ENCODE measurements around the gene AMMECR1. TPM values are rescaled to one million over a fixed set of nuclear protein-coding genes. Genes with fewer than 3 reads are reported as not detected.

The AMMECR1 gene
- polyA plus RNA-seq, 2 donors = 5.8 to 6.9 TPM

DNA sequence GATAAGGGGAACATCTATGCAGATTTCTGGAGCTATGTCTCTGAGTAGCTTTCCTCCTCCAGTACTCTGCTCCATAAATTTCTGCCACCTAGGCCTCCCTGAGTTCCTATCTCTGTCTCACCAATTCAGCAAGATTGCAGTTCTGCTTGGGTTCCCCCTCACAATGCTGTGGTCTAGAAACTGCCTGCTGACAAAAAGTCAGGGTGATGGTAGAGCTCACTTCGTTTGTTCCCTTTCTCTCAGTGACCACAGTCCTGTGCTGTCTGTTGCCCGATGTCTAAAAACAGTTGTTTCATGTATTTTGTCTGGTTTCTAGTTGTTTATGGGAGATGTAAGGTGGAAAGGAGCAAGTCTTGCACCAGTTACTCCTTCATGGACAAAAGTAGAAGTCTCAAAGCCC, 41.1 kb downstream of the AMMECR1 start:
- no peak overlapping the region for H3K27ac ChIP-seq (ENCODE audit: low read depth in 2 of 2, low read length in 1 of 2)
- H3K4me3 ChIP-seq (ENCODE audit: low read depth in 1 of 2, low read length in 2 of 2) = no peak overlapping the region
- H3K27me3 ChIP-seq (ENCODE audit: control insufficient read depth in 1 of 2, insufficient read depth in 2 of 2, low read length in 2 of 2) = no peaks in the 10 kb centered on the region
- no peaks in the 10 kb centered on the region for H3K9me3 ChIP-seq (ENCODE audit: control insufficient read depth in 2 of 2, insufficient read depth in 1 of 2, low read depth in 1 of 2, low read length in 1 of 2)
- H3K36me3 ChIP-seq (ENCODE audit: control insufficient read depth in 2 of 2, insufficient read depth in 2 of 2, low read length in 1 of 2) = no peaks in the 10 kb centered on the region
- no peaks in the 10 kb centered on the region for H3K4me1 ChIP-seq (ENCODE audit: control insufficient read depth in 2 of 2, insufficient read depth in 2 of 2, low read length in 1 of 2)
- WGBS, 2 donors = 59 to 69% methylated on average over 2 of the region's 2 CpGs

- 48 to 73% methylated on average over 1 of the region's 1 CpG for WGBS, 2 donors
- H3K9me3 ChIP-seq (ENCODE audit: control insufficient read depth in 2 of 2, insufficient read depth in 1 of 2, low read depth in 1 of 2, low read length in 1 of 2) = no peaks in the 10 kb centered on the region
- H3K36me3 ChIP-seq (ENCODE audit: control insufficient read depth in 2 of 2, insufficient read depth in 2 of 2, low read length in 1 of 2) = no peaks in the 10 kb centered on the region
- no peaks in the 10 kb centered on the region for H3K4me1 ChIP-seq (ENCODE audit: control insufficient read depth in 2 of 2, insufficient read depth in 2 of 2, low read length in 1 of 2)
- no peak overlapping the region for H3K4me3 ChIP-seq (ENCODE audit: low read depth in 1 of 2, low read length in 2 of 2)
- no peaks in the 10 kb centered on the region for H3K27me3 ChIP-seq (ENCODE audit: control insufficient read depth in 1 of 2, insufficient read depth in 2 of 2, low read length in 2 of 2)
- H3K27ac ChIP-seq (ENCODE audit: low read depth in 2 of 2, low read length in 1 of 2) = no peak overlapping the region
Measured at GRCh38 chrX:110268886-110269285, 49.0 kb downstream of the AMMECR1 start.

DNA sequence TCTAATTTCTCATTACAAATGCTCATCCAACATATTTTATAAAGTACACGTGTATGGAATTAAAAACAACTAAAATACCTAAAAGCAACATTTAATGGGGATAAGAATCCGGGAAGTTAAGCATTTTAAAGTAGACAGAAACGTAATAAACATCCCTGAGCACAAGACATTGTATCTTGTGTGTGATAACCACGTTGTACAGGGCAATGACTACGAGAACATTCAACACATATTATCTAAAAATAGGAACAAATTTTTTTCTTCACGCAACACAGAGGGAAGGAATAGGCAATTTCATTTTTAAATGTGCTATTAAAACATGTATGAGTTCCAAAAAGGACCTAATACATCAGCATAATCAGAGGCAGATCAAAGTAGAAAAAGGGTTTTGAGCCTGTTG, 49.5 kb downstream of the AMMECR1 start:
- Histone ChIP-seq H3K27me3 (ENCODE audit: control insufficient read depth in 1 of 2, insufficient read depth in 2 of 2, low read length in 2 of 2) (no peaks in the 10 kb centered on the region), H3K36me3 (ENCODE audit: control insufficient read depth in 2 of 2, insufficient read depth in 2 of 2, low read length in 1 of 2) (no peaks in the 10 kb centered on the region), H3K9me3 (ENCODE audit: control insufficient read depth in 2 of 2, insufficient read depth in 1 of 2, low read depth in 1 of 2, low read length in 1 of 2) (no peaks in the 10 kb centered on the region), H3K4me3 (ENCODE audit: low read depth in 1 of 2, low read length in 2 of 2) (no peak overlapping the region), H3K4me1 (ENCODE audit: control insufficient read depth in 2 of 2, insufficient read depth in 2 of 2, low read length in 1 of 2) (no peaks in the 10 kb centered on the region), H3K27ac (ENCODE audit: low read depth in 2 of 2, low read length in 1 of 2) (no peak overlapping the region)
- 67 to 82% methylated on average over 6 of the region's 6 CpGs for WGBS, 2 donors

DNA sequence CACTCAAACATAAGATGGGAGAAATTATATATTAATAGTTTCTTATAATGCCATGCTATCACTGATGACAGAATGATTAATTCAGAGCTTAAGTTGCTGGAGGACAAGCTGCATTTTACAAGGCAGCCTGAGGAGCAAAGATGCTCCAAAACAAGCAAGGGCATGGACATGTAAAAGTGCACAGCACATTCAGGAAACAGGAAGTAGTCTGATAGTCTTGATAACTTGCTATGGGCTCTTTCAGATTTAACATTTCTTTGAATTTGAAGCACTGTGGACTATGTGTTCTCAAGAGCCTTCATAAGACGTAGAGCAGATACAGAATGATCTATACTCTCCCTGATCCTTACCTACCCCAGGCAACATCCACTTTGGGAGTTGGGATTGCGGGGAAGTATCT, 50.0 kb downstream of the AMMECR1 start:
- WGBS, 2 donors = 71 to 90% methylated on average over 2 of the region's 2 CpGs
- no peak overlapping the region for H3K27ac ChIP-seq (ENCODE audit: low read depth in 2 of 2, low read length in 1 of 2)
- H3K36me3 ChIP-seq (ENCODE audit: control insufficient read depth in 2 of 2, insufficient read depth in 2 of 2, low read length in 1 of 2) = no peaks in the 10 kb centered on the region

GRCh38 chrX:110265661-110266060, 52.2 kb downstream of the AMMECR1 start:
- Histone ChIP-seq H3K27ac (ENCODE audit: low read depth in 2 of 2, low read length in 1 of 2) (no peak overlapping the region), H3K36me3 (ENCODE audit: control insufficient read depth in 2 of 2, insufficient read depth in 2 of 2, low read length in 1 of 2) (no peaks in the 10 kb centered on the region), H3K4me3 (ENCODE audit: low read depth in 1 of 2, low read length in 2 of 2) (no peak overlapping the region), H3K4me1 (ENCODE audit: control insufficient read depth in 2 of 2, insufficient read depth in 2 of 2, low read length in 1 of 2) (no peaks in the 10 kb centered on the region), H3K9me3 (ENCODE audit: control insufficient read depth in 2 of 2, insufficient read depth in 1 of 2, low read depth in 1 of 2, low read length in 1 of 2) (no peaks in the 10 kb centered on the region), H3K27me3 (ENCODE audit: control insufficient read depth in 1 of 2, insufficient read depth in 2 of 2, low read length in 2 of 2) (no peaks in the 10 kb centered on the region)

More for the DNA sequence above, 50.0 kb downstream of the AMMECR1 start:
- Histone ChIP-seq H3K27me3 (ENCODE audit: control insufficient read depth in 1 of 2, insufficient read depth in 2 of 2, low read length in 2 of 2) (no peaks in the 10 kb centered on the region), H3K9me3 (ENCODE audit: control insufficient read depth in 2 of 2, insufficient read depth in 1 of 2, low read depth in 1 of 2, low read length in 1 of 2) (no peaks in the 10 kb centered on the region), H3K4me3 (ENCODE audit: low read depth in 1 of 2, low read length in 2 of 2) (no peak overlapping the region), H3K4me1 (ENCODE audit: control insufficient read depth in 2 of 2, insufficient read depth in 2 of 2, low read length in 1 of 2) (no peaks in the 10 kb centered on the region)

- H3K36me3 ChIP-seq (ENCODE audit: control insufficient read depth in 2 of 2, insufficient read depth in 2 of 2, low read length in 1 of 2) = no peaks in the 10 kb centered on the region
- no peak overlapping the region for H3K4me3 ChIP-seq (ENCODE audit: low read depth in 1 of 2, low read length in 2 of 2)
- H3K4me1 ChIP-seq (ENCODE audit: control insufficient read depth in 2 of 2, insufficient read depth in 2 of 2, low read length in 1 of 2) = no peaks in the 10 kb centered on the region
- H3K9me3 ChIP-seq (ENCODE audit: control insufficient read depth in 2 of 2, insufficient read depth in 1 of 2, low read depth in 1 of 2, low read length in 1 of 2) = no peaks in the 10 kb centered on the region
- no peak overlapping the region for H3K27ac ChIP-seq (ENCODE audit: low read depth in 2 of 2, low read length in 1 of 2)
- no peaks in the 10 kb centered on the region for H3K27me3 ChIP-seq (ENCODE audit: control insufficient read depth in 1 of 2, insufficient read depth in 2 of 2, low read length in 2 of 2)
- 73 to 76% methylated on average over 1 of the region's 1 CpG for WGBS, 2 donors
Measured at GRCh38 chrX:110259117-110259516, 58.8 kb downstream of the AMMECR1 start.

- WGBS, 2 donors = 52 to 62% methylated on average over 1 of the region's 1 CpG
- no peaks in the 10 kb centered on the region for H3K27me3 ChIP-seq (ENCODE audit: control insufficient read depth in 1 of 2, insufficient read depth in 2 of 2, low read length in 2 of 2)
- H3K4me3 ChIP-seq (ENCODE audit: low read depth in 1 of 2, low read length in 2 of 2) = no peak overlapping the region
- H3K36me3 ChIP-seq (ENCODE audit: control insufficient read depth in 2 of 2, insufficient read depth in 2 of 2, low read length in 1 of 2) = no peaks in the 10 kb centered on the region
- no peaks in the 10 kb centered on the region for H3K9me3 ChIP-seq (ENCODE audit: control insufficient read depth in 2 of 2, insufficient read depth in 1 of 2, low read depth in 1 of 2, low read length in 1 of 2)
- no peak overlapping the region for H3K27ac ChIP-seq (ENCODE audit: low read depth in 2 of 2, low read length in 1 of 2)
- H3K4me1 ChIP-seq (ENCODE audit: control insufficient read depth in 2 of 2, insufficient read depth in 2 of 2, low read length in 1 of 2) = no peaks in the 10 kb centered on the region
Measured at GRCh38 chrX:110258552-110258951, 59.3 kb downstream of the AMMECR1 start.

GRCh38 chrX:110257889-110258288, 60.0 kb downstream of the AMMECR1 start:
- 40 to 76% methylated on average over 1 of the region's 1 CpG for WGBS, 2 donors
- Histone ChIP-seq H3K36me3 (ENCODE audit: control insufficient read depth in 2 of 2, insufficient read depth in 2 of 2, low read length in 1 of 2) (no peaks in the 10 kb centered on the region), H3K27ac (ENCODE audit: low read depth in 2 of 2, low read length in 1 of 2) (no peak overlapping the region), H3K4me3 (ENCODE audit: low read depth in 1 of 2, low read length in 2 of 2) (no peak overlapping the region), H3K4me1 (ENCODE audit: control insufficient read depth in 2 of 2, insufficient read depth in 2 of 2, low read length in 1 of 2) (no peaks in the 10 kb centered on the region), H3K27me3 (ENCODE audit: control insufficient read depth in 1 of 2, insufficient read depth in 2 of 2, low read length in 2 of 2) (no peaks in the 10 kb centered on the region), H3K9me3 (ENCODE audit: control insufficient read depth in 2 of 2, insufficient read depth in 1 of 2, low read depth in 1 of 2, low read length in 1 of 2) (no peaks in the 10 kb centered on the region)

GRCh38 chrX:110252711-110253110, 65.2 kb downstream of the AMMECR1 start:
- Histone ChIP-seq H3K36me3 (ENCODE audit: control insufficient read depth in 2 of 2, insufficient read depth in 2 of 2, low read length in 1 of 2) (no peaks in the 10 kb centered on the region), H3K27ac (ENCODE audit: low read depth in 2 of 2, low read length in 1 of 2) (no peak overlapping the region), H3K4me1 (ENCODE audit: control insufficient read depth in 2 of 2, insufficient read depth in 2 of 2, low read length in 1 of 2) (no peaks in the 10 kb centered on the region), H3K4me3 (ENCODE audit: low read depth in 1 of 2, low read length in 2 of 2) (no peak overlapping the region), H3K27me3 (ENCODE audit: control insufficient read depth in 1 of 2, insufficient read depth in 2 of 2, low read length in 2 of 2) (peaks cover 0 to 4% of the 10 kb centered on the region in 2 donors), H3K9me3 (ENCODE audit: control insufficient read depth in 2 of 2, insufficient read depth in 1 of 2, low read depth in 1 of 2, low read length in 1 of 2) (no peaks in the 10 kb centered on the region)
- WGBS, 2 donors = 73 to 95% methylated on average over 7 of the region's 7 CpGs

GRCh38 chrX:110251961-110252360, 65.9 kb downstream of the AMMECR1 start:
- Histone ChIP-seq H3K27me3 (ENCODE audit: control insufficient read depth in 1 of 2, insufficient read depth in 2 of 2, low read length in 2 of 2) (peaks cover 0 to 4% of the 10 kb centered on the region in 2 donors), H3K4me1 (ENCODE audit: control insufficient read depth in 2 of 2, insufficient read depth in 2 of 2, low read length in 1 of 2) (no peaks in the 10 kb centered on the region), H3K27ac (ENCODE audit: low read depth in 2 of 2, low read length in 1 of 2) (no peak overlapping the region), H3K4me3 (ENCODE audit: low read depth in 1 of 2, low read length in 2 of 2) (no peak overlapping the region), H3K36me3 (ENCODE audit: control insufficient read depth in 2 of 2, insufficient read depth in 2 of 2, low read length in 1 of 2) (no peaks in the 10 kb centered on the region), H3K9me3 (ENCODE audit: control insufficient read depth in 2 of 2, insufficient read depth in 1 of 2, low read depth in 1 of 2, low read length in 1 of 2) (no peaks in the 10 kb centered on the region)
- 76 to 95% methylated on average over 1 of the region's 1 CpG for WGBS, 2 donors
